DOHH2 (cell line): ENCODE measurements around the gene EML6.

ENCODE experiments used
- H3F3A ChIP-seq: fragments of 200-600 bp; sonication (generic), shearing (Covaris generic); 2 replicates; pipeline ENCODE4 v1.6.0; 2016; ENCODE audit warnings: antibody characterized with exemption, mild to moderate bottlenecking; ENCODE audit not compliant: control insufficient read depth, insufficient read depth
- H3K27ac ChIP-seq: fragments of 200-600 bp; sonication (generic); 2 replicates; pipeline ENCODE4 v1.5.1; 2014; ENCODE audit warnings: low read depth, mild to moderate bottlenecking, low read length, moderate library complexity
- H3K27me3 ChIP-seq: fragments of 200-600 bp; sonication (generic); 2 replicates; pipeline ENCODE4 v1.6.1; 2014; ENCODE audit warnings: mild to moderate bottlenecking, low read length, mixed read lengths; ENCODE audit not compliant: control insufficient read depth
- H3K36me3 ChIP-seq: fragments of 200-600 bp; sonication (generic); 2 replicates; pipeline ENCODE4 v1.6.1; 2014; ENCODE audit warnings: mild to moderate bottlenecking, low read length, moderate library complexity, mixed read lengths; ENCODE audit not compliant: control insufficient read depth
- H3K4me1 ChIP-seq: fragments of 200-600 bp; sonication (generic); 2 replicates; pipeline ENCODE4 v1.6.1; 2014; ENCODE audit warnings: mild to moderate bottlenecking, low read length, mixed read lengths; ENCODE audit not compliant: control insufficient read depth
- H3K4me2 ChIP-seq: fragments of 200-600 bp; sonication (generic); 2 replicates; pipeline ENCODE4 v1.6.0; 2014; ENCODE audit warnings: mild to moderate bottlenecking, low read length, moderate library complexity
- H3K4me3 ChIP-seq: fragments of 200-600 bp; sonication (generic); 2 replicates; pipeline ENCODE4 v1.5.1; 2014; ENCODE audit warnings: mild to moderate bottlenecking, low read length, mixed read lengths
- H3K79me2 ChIP-seq: fragments of 200-600 bp; sonication (generic); 2 replicates; pipeline ENCODE4 v1.6.1; 2014; ENCODE audit warnings: mild to moderate bottlenecking, low read length, mixed read lengths; ENCODE audit not compliant: control insufficient read depth
- H3K9me2 ChIP-seq: fragments of 200-600 bp; sonication (generic); replicated peaks from 2 replicates; pipeline ENCODE4 v1.6.1; 2014; ENCODE audit warnings: mild to moderate bottlenecking, low read length, mixed read lengths; ENCODE audit not compliant: control insufficient read depth
- H3K9me3 ChIP-seq: fragments of 200-600 bp; sonication (generic); 2 replicates; pipeline ENCODE4 v1.6.1; 2014; ENCODE audit warnings: antibody characterized with exemption, low read length, mixed read lengths; ENCODE audit not compliant: control insufficient read depth, insufficient read depth
- H4K20me1 ChIP-seq: fragments of 200-600 bp; sonication (generic); 2 replicates; pipeline ENCODE4 v1.6.0; 2014; ENCODE audit warnings: low read depth, mild to moderate bottlenecking, antibody characterized with exemption, low read length, moderate library complexity; ENCODE audit not compliant: control insufficient read depth, insufficient read depth
- CTCF ChIP-seq: fragments of 200-600 bp; sonication (generic); IDR thresholded peaks from one replicate; pipeline ENCODE4 v1.5.1; 2014; ENCODE audit warnings: antibody characterized with exemption, mild to moderate bottlenecking, low read depth, low read length; ENCODE audit not compliant: poor library complexity, severe bottlenecking
- EZH2phosphoT487 ChIP-seq: fragments of 200-600 bp; sonication (generic); IDR thresholded peaks from 2 replicates; pipeline ENCODE4 v1.6.1; 2017; ENCODE audit warnings: borderline replicate concordance, mild to moderate bottlenecking, antibody characterized with exemption, low read length, moderate library complexity, mixed read lengths

Gene EML6

GRCh38 chr2:55003706-55004639, 280.5 kb downstream of the EML6 start:
- H4K20me1 ChIP-seq: peaks cover 10% of the 10 kb centered on the region
- peaks cover 5% of the 10 kb centered on the region for H3F3A ChIP-seq

GRCh38 chr2:55006306-55006705, 282.8 kb downstream of the EML6 start:
- Histone ChIP-seq H3K27me3 (no peaks in the 10 kb centered on the region), H3K27ac (no peak overlapping the region), H3K79me2 (peaks cover 95% of the 10 kb centered on the region), H3K4me1 (peaks cover 20% of the 10 kb centered on the region), H3K4me3 (no peak overlapping the region), H3K9me2 (no peaks in the 10 kb centered on the region), H3K4me2 (no peak overlapping the region), H3K36me3 (no peaks in the 10 kb centered on the region), H3F3A (no peaks in the 10 kb centered on the region), H4K20me1 (peaks cover 9% of the 10 kb centered on the region), H3K9me3 (no peaks in the 10 kb centered on the region)
- no peak for TF ChIP-seq EZH2phosphoT487
- TF ChIP-seq CTCF: no peak

More at GRCh38 chr2:55003706-55004639, 280.5 kb downstream of the EML6 start:
- Histone ChIP-seq H3K79me2 (peaks cover 91% of the 10 kb centered on the region), H3K4me2 (no peak overlapping the region), H3K27ac (no peak overlapping the region), H3K27me3 (no peaks in the 10 kb centered on the region), H3K4me3 (no peak overlapping the region), H3K9me2 (no peaks in the 10 kb centered on the region), H3K9me3 (no peaks in the 10 kb centered on the region), H3K36me3 (no peaks in the 10 kb centered on the region), H3K4me1 (peaks cover 16% of the 10 kb centered on the region)
- TF ChIP-seq EZH2phosphoT487: no peak
- no peak for TF ChIP-seq CTCF

GRCh38 chr2:55009277-55010060, 286.0 kb downstream of the EML6 start:
- no peak for TF ChIP-seq EZH2phosphoT487
- no peak for TF ChIP-seq CTCF
- H3K4me2 ChIP-seq: peak overlapping the region; percentile 40
- no peaks in the 10 kb centered on the region for H3K27me3 ChIP-seq
- peaks cover 17% of the 10 kb centered on the region for H4K20me1 ChIP-seq
- H3K4me3 ChIP-seq: peak overlapping the region; percentile 33; the same call in 1 of the 2 replicates
- H3K36me3 ChIP-seq: no peaks in the 10 kb centered on the region
- 0 out of 2 replicates have a peak, but pooled peaks cover 3% of the 10 kb centered on the region for H3F3A ChIP-seq
- H3K27ac ChIP-seq: no peak overlapping the region
- no peaks in the 10 kb centered on the region for H3K9me2 ChIP-seq
- peaks cover 46% of the 10 kb centered on the region for H3K4me1 ChIP-seq
- H3K9me3 ChIP-seq: no peaks in the 10 kb centered on the region
- peaks cover 96% of the 10 kb centered on the region for H3K79me2 ChIP-seq
